ENCODE data around the gene KNSTRN. TPM values are rescaled to one million over a fixed set of nuclear protein-coding genes. Genes with fewer than 3 reads are reported as not detected.

Gene KNSTRN
- total and polyA plus RNA-seq, 2 of the 4 experiments (the other 2 are of a cell fraction) = 33.1 to 73.5 TPM

GRCh38 chr15:40334941-40335795, 47.4 kb upstream of the KNSTRN start (continued):
- no peak for TF ChIP-seq NFE2L2 (IDR thresholded peaks at IDR 0.05; ENCODE audit: low read depth, low read length)

DNA sequence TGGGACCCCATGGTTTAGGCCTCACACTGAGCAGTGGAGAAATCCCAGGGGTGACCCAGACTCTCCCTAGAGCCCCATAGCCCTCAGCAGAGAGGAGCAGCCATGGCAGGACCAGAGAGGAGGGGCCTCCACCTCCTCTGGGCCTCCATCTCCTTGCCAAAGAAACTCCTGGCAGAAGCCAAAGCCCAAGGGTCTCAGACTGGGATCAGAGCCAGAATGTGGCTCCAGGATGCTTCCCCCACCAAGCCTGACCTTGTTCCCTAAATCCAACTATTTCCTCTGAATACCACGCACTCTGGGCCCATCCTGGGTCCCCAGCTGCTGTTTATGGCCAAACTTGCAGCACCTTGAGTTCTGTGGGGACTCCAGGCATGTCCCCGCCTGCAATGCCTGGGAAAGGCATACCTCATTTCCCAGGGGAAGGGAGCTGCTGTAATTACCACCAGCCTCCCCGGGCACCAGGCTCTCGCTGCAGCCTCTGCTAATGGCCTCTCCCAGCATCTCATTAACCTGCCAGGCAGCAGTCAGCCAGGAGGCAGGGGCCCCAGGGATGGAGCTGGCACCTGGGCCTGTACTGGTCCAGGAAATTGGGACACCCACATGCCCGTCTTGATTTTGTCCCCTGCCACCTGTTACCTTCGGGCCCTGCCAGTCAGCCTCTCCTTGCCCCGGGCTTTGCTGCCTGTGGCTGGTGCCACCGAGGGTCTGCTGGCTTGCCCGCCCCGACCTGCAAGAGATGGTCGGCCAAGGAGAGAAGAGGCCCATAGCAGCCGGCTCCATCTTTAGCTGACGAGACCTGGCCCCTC, 46.4 kb upstream of the KNSTRN start:
- peak overlapping the region; percentile 3; the same call in 1 of the 2 replicates for H2AK5ac ChIP-seq (ENCODE audit: low read depth, low read length)
- peaks cover 3% of the 10 kb centered on the region; the same call in 1 of the 2 replicates for H4K20me1 ChIP-seq (ENCODE audit: insufficient read depth, low read length)
- no peak overlapping the region for H2BK5ac ChIP-seq (ENCODE audit: low read depth, low read length, poor library complexity, severe bottlenecking)
- in situ Hi-C loops (cut with MboI; ENCODE audit: low sequenced_read_pairs) (no loop called here), dilution Hi-C loops (cut with HindIII; ENCODE audit: low sequenced_read_pairs, unreplicated experiment) (no loop called here), intact Hi-C loops (cut with micrococcal nuclease) (no loop called here)
- H3K23ac ChIP-seq (ENCODE audit: low read depth, low read length) = no peak overlapping the region
- H2AFZ ChIP-seq (replicated peaks; ENCODE audit: low read length, poor library complexity) = no peak overlapping the region
- no peak overlapping the region for H2BK20ac ChIP-seq (ENCODE audit: low read depth, low read length)
- no peak overlapping the region for H3K14ac ChIP-seq (replicated peaks; ENCODE audit: low read depth, low read length)
- H2AK9ac ChIP-seq (replicated peaks; ENCODE audit: low read depth, low read length, poor library complexity) = no peak overlapping the region
- ChIA-PET POLR2A (ENCODE audit: unreplicated experiment) (interaction anchor here (1.3 kb wide), 1 partner anchor 9 kb away, joined by 3 read pairs; no protein-coding TSS in a partner anchor), CTCF (interaction anchor here (0.8 kb wide), 1 partner anchor 57 kb away, joined by 3 read pairs; no protein-coding TSS in a partner anchor)
- no peak overlapping the region for H2BK15ac ChIP-seq (ENCODE audit: low read depth, low read length)
- H3K79me1 ChIP-seq (ENCODE audit: low read depth in 1 of 2, low read length in 2 of 2) = peaks cover 24 to 73% of the 10 kb centered on the region in 2 experiments; a peak in 3 of 4 replicates
- no peak overlapping the region for H4K8ac ChIP-seq (ENCODE audit: low read depth in 2 of 2, low read length in 2 of 2)
- 0 out of 2 replicates have a peak overlapping the region, but pooled peaks have one; percentile 4 for H3K27ac ChIP-seq (ENCODE audit: insufficient read depth, low read length)
- TF ChIP-seq, protein P1, sequence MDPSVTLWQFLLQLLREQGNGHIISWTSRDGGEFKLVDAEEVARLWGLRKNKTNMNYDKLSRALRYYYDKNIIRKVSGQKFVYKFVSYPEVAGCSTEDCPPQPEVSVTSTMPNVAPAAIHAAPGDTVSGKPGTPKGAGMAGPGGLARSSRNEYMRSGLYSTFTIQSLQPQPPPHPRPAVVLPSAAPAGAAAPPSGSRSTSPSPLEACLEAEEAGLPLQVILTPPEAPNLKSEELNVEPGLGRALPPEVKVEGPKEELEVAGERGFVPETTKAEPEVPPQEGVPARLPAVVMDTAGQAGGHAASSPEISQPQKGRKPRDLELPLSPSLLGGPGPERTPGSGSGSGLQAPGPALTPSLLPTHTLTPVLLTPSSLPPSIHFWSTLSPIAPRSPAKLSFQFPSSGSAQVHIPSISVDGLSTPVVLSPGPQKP (IDR thresholded peaks at IDR 0.05; ENCODE audit: borderline replicate concordance, low read depth, low read length) = no peak
- TF ChIP-seq RAD21 (IDR thresholded peaks at IDR 0.05; ENCODE audit: low read length) (no peak), BHLHE40 (IDR thresholded peaks at IDR 0.05; ENCODE audit: low read depth, low read length) (no peak), MAZ (IDR thresholded peaks at IDR 0.05; ENCODE audit: borderline replicate concordance, low read depth, low read length) (no peak), CHD1 (IDR thresholded peaks at IDR 0.05; ENCODE audit: low read depth, low read length) (no peak), NFE2L2 (IDR thresholded peaks at IDR 0.05; ENCODE audit: low read depth, low read length) (no peak), USF2 (IDR thresholded peaks at IDR 0.05; ENCODE audit: low read depth, low read length) (no peak), FOS (IDR thresholded peaks at IDR 0.05; ENCODE audit: low read depth, low read length) (no peak)
- peaks cover 19% of the 10 kb centered on the region for H3K36me3 ChIP-seq (ENCODE audit: control insufficient read depth, insufficient read depth, low read length)
- 93% methylated on average over 3 of the region's 13 CpGs; no CpG with 5 or more reads in 1 of the 2 experiments for WGBS, 2 experiments (ENCODE audit: extremely low coverage in 2 of 2, insufficient read length in 1 of 2)
- H3K9ac ChIP-seq (ENCODE audit: low read depth, low read length) = no peak overlapping the region
- H4K91ac ChIP-seq (ENCODE audit: insufficient read depth, low read depth, low read length) = 0 out of 2 replicates have a peak overlapping the region, but pooled peaks have one; percentile 16
- no TSS peak for BruUV-seq (replicated peaks)
- H4K5ac ChIP-seq (ENCODE audit: low read depth, low read length) = no peak overlapping the region
- no peak overlapping the region for H3K4ac ChIP-seq (ENCODE audit: low read depth, low read length)
- DNase-seq = no peak
- peaks cover 33% of the 10 kb centered on the region for H3K4me1 ChIP-seq (ENCODE audit: control insufficient read depth, insufficient read depth, low read length)
- H2BK120ac ChIP-seq (ENCODE audit: low read depth, low read length) = no peak overlapping the region
- no peak overlapping the region for H3K4me3 ChIP-seq (ENCODE audit: insufficient read depth, low read depth, low read length)
- no peaks in the 10 kb centered on the region for H3K27me3 ChIP-seq (ENCODE audit: control insufficient read depth, insufficient read depth, low read length)
- peaks cover 30% of the 10 kb centered on the region for H3K9me1 ChIP-seq (ENCODE audit: insufficient read depth, low read length)
- no peak overlapping the region for H3K4me2 ChIP-seq (ENCODE audit: low read depth, low read length)
- H3K18ac ChIP-seq (ENCODE audit: low read depth, low read length) = no peak overlapping the region
- ATAC-seq (ENCODE audit: low read depth) = no peak
- H3K56ac ChIP-seq (ENCODE audit: extremely low read depth, insufficient read depth, low read length) = no peak overlapping the region
- no peaks in the 10 kb centered on the region for H3K9me3 ChIP-seq (ENCODE audit: control insufficient read depth, insufficient read depth, low read length)
